Effector memory CD4-positive, alpha-beta T cell (primary cell): Measurements from ENCODE around the gene DYNLT2.
"Not testable (repeated sequence)": the region's sequence is repeated elsewhere in the genome, so short reads cannot be mapped to it uniquely, and the experiment has no call there.

ENCODE experiments used
- DNase-seq, 3 donors: peaks; one replicate each; pipeline ENCODE4 v3.0.0-alpha.2; 2020
- H3K27ac ChIP-seq: 2 replicates; pipeline ENCODE4 v1.7.0; 2013; ENCODE audit warnings: mild to moderate bottlenecking, low read length, moderate library complexity; ENCODE audit not compliant: insufficient read depth, poor library complexity, severe bottlenecking
- H3K27me3 ChIP-seq: replicated peaks from 2 replicates; pipeline ENCODE4 v1.7.0; 2013; ENCODE audit warnings: mild to moderate bottlenecking, low read length; ENCODE audit not compliant: insufficient read depth, control insufficient read depth, poor library complexity, severe bottlenecking
- H3K36me3 ChIP-seq: 2 replicates; pipeline ENCODE4 v1.7.0; 2013; ENCODE audit warnings: mild to moderate bottlenecking, low read length, moderate library complexity; ENCODE audit not compliant: control insufficient read depth, insufficient read depth
- H3K4me1 ChIP-seq: 2 replicates; pipeline ENCODE4 v1.7.0; 2013; ENCODE audit warnings: low read length, mild to moderate bottlenecking; ENCODE audit not compliant: control insufficient read depth, insufficient read depth, poor library complexity, severe bottlenecking
- H3K4me3 ChIP-seq: 2 replicates; pipeline ENCODE4 v1.7.0; 2013; ENCODE audit warnings: low read length, low read depth, mild to moderate bottlenecking; ENCODE audit not compliant: insufficient read depth, poor library complexity, severe bottlenecking
- H3K9me3 ChIP-seq: 2 replicates; pipeline ENCODE4 v1.7.0; 2013; ENCODE audit warnings: mild to moderate bottlenecking, low read length, moderate library complexity; ENCODE audit not compliant: control insufficient read depth

DYNLT2 gene

GRCh38 chr6:169774347-169774746, 23.0 kb upstream of the DYNLT2 start:
- DNase-seq, result no peak
- H3K36me3 ChIP-seq, result peaks cover 32% of the 10 kb centered on the region

GRCh38 chr6:169766921-169767736, 15.8 kb upstream of the DYNLT2 start:
- no peak for DNase-seq
- H3K4me1 ChIP-seq, result no peaks in the 10 kb centered on the region
- no peaks in the 10 kb centered on the region for H3K9me3 ChIP-seq
- H3K27me3 ChIP-seq, result no peaks in the 10 kb centered on the region
- H3K36me3 ChIP-seq, result peaks cover 29% of the 10 kb centered on the region
- H3K27ac ChIP-seq, result no peak overlapping the region
- no peak overlapping the region for H3K4me3 ChIP-seq

More at GRCh38 chr6:169774347-169774746, 23.0 kb upstream of the DYNLT2 start:
- Histone ChIP-seq H3K4me1 (no peaks in the 10 kb centered on the region), H3K9me3 (no peaks in the 10 kb centered on the region), H3K4me3 (no peak overlapping the region), H3K27me3 (no peaks in the 10 kb centered on the region), H3K27ac (no peak overlapping the region)

- H3K36me3 ChIP-seq, result peaks cover 26% of the 10 kb centered on the region
Measured at GRCh38 chr6:169766232-169766631, 14.9 kb upstream of the DYNLT2 start.

DNA sequence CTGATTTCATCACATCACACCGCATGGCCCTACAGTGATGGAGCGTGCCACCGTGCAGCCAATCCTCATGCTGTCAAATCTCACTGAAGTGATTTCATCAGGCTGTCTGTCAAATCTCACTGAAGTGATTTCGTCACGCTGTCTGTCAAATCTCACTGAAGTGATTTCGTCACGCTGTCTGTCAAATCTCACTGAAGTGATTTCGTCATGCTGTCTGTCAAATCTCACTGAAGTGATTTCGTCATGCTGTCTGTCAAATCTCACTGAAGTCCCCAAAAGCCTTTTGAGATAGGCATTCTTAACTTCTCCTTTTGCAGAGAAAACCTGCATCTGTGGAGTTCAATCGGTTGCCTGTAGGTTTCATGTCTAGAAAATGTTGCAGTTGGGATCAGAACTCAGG, 14.4 kb upstream of the DYNLT2 start:
- H3K27me3 ChIP-seq, H3K27ac ChIP-seq, DNase-seq, H3K4me1 ChIP-seq, H3K9me3 ChIP-seq, H3K4me3 ChIP-seq: not testable (repeated sequence)
- peaks cover 30% of the 10 kb centered on the region for H3K36me3 ChIP-seq

More at GRCh38 chr6:169766232-169766631, 14.9 kb upstream of the DYNLT2 start:
- H3K27ac ChIP-seq, result no peak overlapping the region
- no peaks in the 10 kb centered on the region for H3K27me3 ChIP-seq
- no peaks in the 10 kb centered on the region for H3K4me1 ChIP-seq
- DNase-seq, result no peak
- no peaks in the 10 kb centered on the region for H3K9me3 ChIP-seq
- no peak overlapping the region for H3K4me3 ChIP-seq

DNA sequence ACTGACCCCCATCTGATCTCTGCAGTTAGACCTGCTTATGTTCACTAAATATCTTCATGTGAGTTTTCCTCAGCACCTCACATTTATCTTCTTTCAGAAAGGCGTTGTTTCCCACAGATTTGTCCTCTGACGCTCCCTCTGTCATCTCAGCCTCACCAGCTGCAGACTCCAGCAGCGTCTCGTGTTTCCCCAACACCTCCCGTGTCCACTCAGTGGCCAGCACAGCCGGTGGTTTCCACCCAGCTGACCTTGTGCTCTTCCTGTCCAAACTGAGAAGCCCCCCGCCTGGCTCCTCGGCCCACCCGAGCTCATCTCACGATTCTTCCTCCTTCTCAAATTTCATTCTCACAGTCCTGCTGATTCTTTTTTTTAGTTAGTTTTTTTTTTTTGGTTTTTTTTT, 12.5 kb upstream of the DYNLT2 start:
- H3K36me3 ChIP-seq, result peaks cover 42% of the 10 kb centered on the region

DNA sequence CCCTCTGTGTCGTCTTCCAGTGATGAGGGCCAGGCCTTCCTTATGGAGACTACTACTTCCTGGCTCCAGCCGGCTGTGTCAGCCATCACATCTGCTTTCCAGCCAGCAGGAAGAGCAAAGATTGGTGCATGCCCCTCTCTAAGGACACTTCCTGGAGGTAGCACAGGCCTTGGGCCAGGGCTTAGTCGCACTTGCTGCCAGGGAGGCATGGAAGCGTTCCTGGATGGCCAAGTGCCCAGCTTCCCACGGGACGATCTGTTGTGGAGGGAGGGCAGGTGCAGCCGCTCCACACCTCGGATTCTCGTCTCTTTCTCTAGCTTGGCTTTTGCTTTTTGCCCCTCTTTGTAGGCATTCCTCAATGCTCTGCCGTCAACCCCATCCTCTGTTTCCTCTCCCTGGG, 11.9 kb upstream of the DYNLT2 start:
- no peak for DNase-seq
- Histone ChIP-seq H3K27ac (no peak overlapping the region), H3K4me3 (no peak overlapping the region), H3K36me3 (peaks cover 39% of the 10 kb centered on the region), H3K9me3 (no peaks in the 10 kb centered on the region), H3K4me1 (no peaks in the 10 kb centered on the region), H3K27me3 (no peaks in the 10 kb centered on the region)

More for the DNA sequence above, 12.5 kb upstream of the DYNLT2 start:
- no peak overlapping the region for H3K27ac ChIP-seq
- DNase-seq, result no peak
- no peaks in the 10 kb centered on the region for H3K4me1 ChIP-seq
- no peak overlapping the region for H3K4me3 ChIP-seq
- no peaks in the 10 kb centered on the region for H3K9me3 ChIP-seq
- no peaks in the 10 kb centered on the region for H3K27me3 ChIP-seq

DNA sequence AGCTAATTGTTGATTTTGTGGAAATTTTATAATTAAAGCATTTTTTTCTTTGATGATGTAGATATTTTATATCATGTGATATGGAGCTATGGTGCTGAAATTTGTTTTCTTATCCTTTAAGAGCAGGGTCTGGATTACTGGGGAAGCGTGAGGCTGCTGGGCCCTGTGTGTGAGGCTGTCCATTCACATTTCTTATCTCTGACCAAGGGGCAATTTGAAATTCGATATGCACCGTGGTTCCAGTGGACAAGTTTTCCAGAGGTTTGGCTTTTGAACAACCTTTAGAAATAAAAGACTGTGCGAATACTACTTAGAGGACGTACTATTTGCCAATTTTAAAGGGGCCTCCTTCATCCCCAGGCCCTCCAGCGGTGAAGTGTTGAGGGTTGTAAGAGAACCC, 3.8 kb upstream of the DYNLT2 start:
- Histone ChIP-seq H3K27me3 (no peaks in the 10 kb centered on the region), H3K36me3 (peaks cover 9% of the 10 kb centered on the region), H3K27ac (no peak overlapping the region), H3K9me3 (no peaks in the 10 kb centered on the region), H3K4me1 (peaks cover 5% of the 10 kb centered on the region), H3K4me3 (no peak overlapping the region)
- DNase-seq, result no peak

DNA sequence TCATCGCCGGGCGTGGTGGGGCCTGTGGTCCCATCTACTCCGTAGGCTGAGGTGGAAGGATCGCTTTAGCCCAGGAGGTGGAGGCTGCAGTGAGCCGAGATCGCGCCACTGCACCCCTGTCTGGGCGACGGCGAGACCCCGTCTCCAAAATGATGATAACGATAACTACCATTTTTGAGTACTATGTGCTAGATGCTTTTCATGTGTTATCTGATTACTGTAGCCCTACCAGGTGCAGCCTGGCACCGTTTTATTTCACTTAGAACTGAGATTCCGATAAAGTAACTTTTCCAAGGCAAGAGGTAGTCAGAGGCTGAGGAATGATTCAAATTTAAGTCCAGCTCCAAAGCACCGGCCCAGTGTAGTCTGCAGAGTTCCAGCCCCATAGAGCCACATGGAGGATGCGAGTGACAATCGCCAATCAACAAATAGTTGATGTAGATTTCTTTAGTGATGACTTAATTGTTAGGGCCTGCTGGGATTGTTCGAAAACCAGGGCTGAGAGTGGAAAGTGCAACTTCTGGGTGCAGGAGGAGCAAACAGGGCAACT, 777 bp upstream of the DYNLT2 start:
- Histone ChIP-seq H3K9me3 (no peaks in the 10 kb centered on the region), H3K4me3 (peak overlapping the region; percentile 71), H3K4me1 (peaks cover 8% of the 10 kb centered on the region), H3K27me3 (no peaks in the 10 kb centered on the region), H3K36me3 (no peaks in the 10 kb centered on the region), H3K27ac (peak overlapping the region; percentile 81)
- DNase-seq, result no peak

GRCh38 chr6:169746556-169746955, 4.8 kb downstream of the DYNLT2 start:
- Histone ChIP-seq H3K36me3 (no peaks in the 10 kb centered on the region), H3K27ac (no peak overlapping the region)

DNA sequence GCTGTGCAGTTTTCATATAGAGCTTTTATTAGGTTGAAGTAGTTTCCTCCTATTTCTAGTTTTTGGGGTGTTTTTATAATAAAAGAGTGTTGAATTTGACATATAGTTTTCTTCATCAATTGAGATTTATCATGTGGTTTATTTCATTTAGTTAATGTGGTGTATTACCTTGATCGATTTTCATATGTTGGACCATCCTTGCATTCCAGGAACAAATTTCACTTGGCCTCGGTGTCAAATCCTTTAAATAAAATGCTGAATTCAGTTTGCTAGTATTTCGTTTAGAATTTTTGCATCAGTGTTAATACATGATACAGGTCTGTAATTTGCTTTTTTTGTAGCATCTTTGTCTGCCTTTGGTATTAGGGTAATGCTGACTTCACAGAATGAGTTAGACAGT, 6.0 kb downstream of the DYNLT2 start:
- Histone ChIP-seq H3K36me3 (no peaks in the 10 kb centered on the region), H3K9me3 (no peaks in the 10 kb centered on the region), H3K4me3 (no peak overlapping the region), H3K27ac (no peak overlapping the region), H3K4me1 (peaks cover 5% of the 10 kb centered on the region), H3K27me3 (no peaks in the 10 kb centered on the region)
- DNase-seq, result no peak

More at GRCh38 chr6:169746556-169746955, 4.8 kb downstream of the DYNLT2 start:
- no peak overlapping the region for H3K4me3 ChIP-seq
- H3K4me1 ChIP-seq, result peaks cover 8% of the 10 kb centered on the region
- no peaks in the 10 kb centered on the region for H3K27me3 ChIP-seq
- no peak for DNase-seq
- no peaks in the 10 kb centered on the region for H3K9me3 ChIP-seq
